A549 (cell line): ENCODE results near the gene TMEM140. TPM values are rescaled to one million over a fixed set of nuclear protein-coding genes. Genes with fewer than 3 reads are reported as not detected.

ENCODE experiments used
- ATAC-seq, 2 experiments: fragments of 200-7000 bp in 1 of 2; fragments of >200 bp in 1 of 2; cut with Nextera tagmentation in 1 of 2; cut with Tn5 transposase in 1 of 2; 3 replicates each; pipeline versions ENCODE4 v1.8.0 to v1.9.1; 2018 to 2020; ENCODE audit warnings: mild to moderate bottlenecking in 1 of 2, moderate library complexity in 1 of 2
- CTCF ChIA-PET: fragments of 300-600 bp; sonication (Branson Sonifier 250); formaldehyde crosslinking; extraction: SDS; loops from one replicate; lab custom pipeline; 2021; ENCODE audit warnings: antibody characterized with exemption, inconsistent platforms; lab: Yijun Ruan, JAX
- POLR2A ChIA-PET: fragments of 350-600 bp; formaldehyde crosslinking; extraction: SDS; loops from one replicate; lab custom pipeline; 2021; ENCODE audit warnings: antibody characterized with exemption, inconsistent platforms; lab: Yijun Ruan, JAX
- DNase-seq, 2 experiments: peaks; one replicate each; pipeline versions ENCODE4 v3.0.0 to v3.0.0-alpha.2; 2011 to 2016; ENCODE audit warnings: low read depth in 1 of 2, low spot score in 1 of 2
- FAIRE-seq: peaks from 2 replicates; lab custom pipeline; 2011; peaks lifted over from hg19 to GRCh38; lab: Jason Lieb, UNC
- H3K27ac ChIP-seq, 2 experiments: fragments of >200 bp; sonication (Bioruptor Twin); formaldehyde crosslinking; 3 replicates each; pipeline ENCODE4 v1.5.1; 2016 to 2017
- H3K4me1 ChIP-seq: fragments of >200 bp; sonication (Bioruptor Twin); formaldehyde crosslinking; 3 replicates; pipeline ENCODE4 v1.6.1; 2016
- H3K4me2 ChIP-seq: fragments of >200 bp; sonication (Bioruptor Twin); formaldehyde crosslinking; 3 replicates; pipeline ENCODE4 v1.6.1; 2016
- H3K4me3 ChIP-seq: fragments of >200 bp; sonication (Bioruptor Twin); formaldehyde crosslinking; 3 replicates; pipeline ENCODE4 v1.5.1; 2016
- H3K9me3 ChIP-seq: fragments of >200 bp; sonication (Bioruptor Twin); formaldehyde crosslinking; 3 replicates; pipeline ENCODE4 v1.6.1; 2016
- BCL3 ChIP-seq: fragments of >200 bp; sonication (Bioruptor Twin); formaldehyde crosslinking; IDR thresholded peaks from 3 replicates; pipeline ENCODE4 v1.6.1; 2016
- BHLHE40 ChIP-seq: IDR thresholded peaks from 2 replicates; pipeline ENCODE4 v1.6.1; 2012; ENCODE audit warnings: low read depth, low read length, inconsistent platforms
- CEBPB ChIP-seq, 2 experiments: fragments of >200 bp in 1 of 2; sonication (Bioruptor Twin) in 1 of 2; formaldehyde crosslinking in 1 of 2; IDR thresholded peaks; 2 replicates each; pipeline ENCODE4 v1.6.1; 2012 to 2016
- CHD2 ChIP-seq: fragments of 150-350 bp; IDR thresholded peaks from 2 replicates; pipeline ENCODE4 v1.6.1; 2014; ENCODE audit warnings: low read length; ENCODE audit not compliant: partially characterized antibody
- CHD4 ChIP-seq: fragments of 200-600 bp; sonication (generic); IDR thresholded peaks from 2 replicates; pipeline ENCODE4 v1.6.1; 2016; ENCODE audit warnings: antibody characterized with exemption, mild to moderate bottlenecking, borderline replicate concordance
- CTCF ChIP-seq: fragments of >200 bp; sonication (Bioruptor Twin); formaldehyde crosslinking; IDR thresholded peaks from 3 replicates; pipeline ENCODE4 v1.5.1; 2016
- FOSB ChIP-seq: fragments of 250-450 bp; sonication (Bioruptor Pico); IDR thresholded peaks from 2 replicates; pipeline ENCODE4 v1.5.0; 2020; ENCODE audit warnings: mild to moderate bottlenecking, moderate library complexity
- FOXS1 ChIP-seq: fragments of 250-450 bp; sonication (Bioruptor Pico); IDR thresholded peaks from 2 replicates; pipeline ENCODE4 v1.5.0; 2020; ENCODE audit warnings: mild to moderate bottlenecking, moderate library complexity
- HOXB13 ChIP-seq: fragments of 250-450 bp; sonication (Bioruptor Pico); IDR thresholded peaks from 2 replicates; pipeline ENCODE4 v1.5.0; 2020; ENCODE audit warnings: low read depth, mild to moderate bottlenecking, moderate library complexity
- HOXB5 ChIP-seq: fragments of 250-450 bp; sonication (Bioruptor Pico); IDR thresholded peaks from 2 replicates; pipeline ENCODE4 v1.5.0; 2020; ENCODE audit warnings: mild to moderate bottlenecking, moderate library complexity
- KDM5A ChIP-seq: fragments of 200-600 bp; sonication (generic); IDR thresholded peaks from 2 replicates; pipeline ENCODE4 v1.6.1; 2016; ENCODE audit warnings: antibody characterized with exemption, mild to moderate bottlenecking
- MYC ChIP-seq: IDR thresholded peaks from 2 replicates; pipeline ENCODE4 v1.6.1; 2012; ENCODE audit warnings: mild to moderate bottlenecking, inconsistent platforms, low read length, improper control_type of control experiment, borderline replicate concordance
- NPAS2 ChIP-seq: fragments of 250-450 bp; sonication (Bioruptor Pico); IDR thresholded peaks from 2 replicates; pipeline ENCODE4 v1.8.0; 2022; ENCODE audit warnings: mild to moderate bottlenecking, moderate library complexity, borderline replicate concordance
- RAD21 ChIP-seq, 2 experiments: fragments of >200 bp in 1 of 2; sonication (Bioruptor Twin) in 1 of 2; formaldehyde crosslinking in 1 of 2; IDR thresholded peaks in 1 of 2; conservative IDR thresholded peaks in 1 of 2; 2 replicates in 1 of 2; 3 replicates in 1 of 2; pipeline ENCODE4 v1.6.1; 2012 to 2018; ENCODE audit warnings: inconsistent platforms in 1 of 2
- RARB ChIP-seq: fragments of 250-450 bp; sonication (Bioruptor Pico); IDR thresholded peaks from 2 replicates; pipeline ENCODE4 v1.8.0; 2021; ENCODE audit warnings: mild to moderate bottlenecking, moderate library complexity
- RNF2 ChIP-seq: fragments of 200-600 bp; sonication (generic); IDR thresholded peaks from 2 replicates; pipeline ENCODE4 v1.6.1; 2016; ENCODE audit warnings: low read depth, mild to moderate bottlenecking, antibody characterized with exemption, moderate library complexity, borderline replicate concordance
- SREBF2 ChIP-seq: fragments of 450-650 bp; IDR thresholded peaks from 2 replicates; pipeline ENCODE4 v1.6.1; 2014; ENCODE audit warnings: mild to moderate bottlenecking, moderate library complexity
- TP53 ChIP-seq: fragments of 250-450 bp; sonication (Bioruptor Pico); IDR thresholded peaks from 2 replicates; pipeline ENCODE4 v1.5.0; 2021; ENCODE audit warnings: mild to moderate bottlenecking, moderate library complexity
- ZFP36 ChIP-seq: fragments of 450-650 bp; IDR thresholded peaks from 2 replicates; pipeline ENCODE4 v1.6.1; 2014; ENCODE audit warnings: borderline replicate concordance; ENCODE audit not compliant: partially characterized antibody
- WGBS: methylation state at CpG from one replicate; pipeline ENCODE4 v1.1.6; 2017; ENCODE audit errors: missing lambda C conversion rate; 5-methylcytosine and 5-hydroxymethylcytosine counted together
- polyA plus RNA-seq, 4 experiments: library from polyadenylated mRNA; depleted of rRNA in 3 of 4; stranded (reverse); fragments of >200 nt; fragmentation: RNase III in 1 of 4; extraction: RNeasy Plus Mini Kit Qiagen cat#74134 plus additional on column Dnase treatment in 1 of 4; gene quantifications; 2 replicates in 3 of 4; 3 replicates in 1 of 4; pipeline ENCODE4 v1.2.3, GENCODE V29; 2011 to 2017
- TF ChIP-seq, protein P1 (sequence below): fragments of >200 bp; sonication (Bioruptor Twin); formaldehyde crosslinking; IDR thresholded peaks from 2 replicates; pipeline ENCODE4 v1.6.1; 2016
- TF ChIP-seq, protein P2 (sequence below): fragments of 200-600 bp; sonication (generic); IDR thresholded peaks from 2 replicates; pipeline ENCODE4 v1.6.1; 2016; ENCODE audit warnings: antibody characterized with exemption, mild to moderate bottlenecking, moderate library complexity

TMEM140 gene
- polyA plus RNA-seq, 2 of the 4 experiments (the other 2 are of a cell fraction) = 0.72 to 0.87 TPM

- peaks cover 16% of the 10 kb centered on the region for H3K4me1 ChIP-seq
- ATAC-seq = no peak
- no peak overlapping the region for H3K4me3 ChIP-seq
- ChIA-PET CTCF (interaction anchor here (0.9 to 2.0 kb wide), 3 partner anchors 20 to 164 kb away, joined by 3 to 5 read pairs (median 3); partner anchors contain the start of genes AGBL3 and CYREN), POLR2A (no interaction called here)
- FAIRE-seq = no peak
- TF ChIP-seq KDM5A (no peak), CHD4 (no peak), HOXB5 (CRISPR knock-in tag) (no peak), CHD2 (no peak), MYC (no peak), CEBPB (IDR thresholded peaks at IDR 0.05) (no peak), HOXB13 (CRISPR knock-in tag) (no peak), CTCF (no peak)
- H3K4me2 ChIP-seq = no peak overlapping the region
- H3K9me3 ChIP-seq = peaks cover under 1% of the 10 kb centered on the region; the same call in 2 of the 3 replicates
- no peak overlapping the region for H3K27ac ChIP-seq
- no peak for DNase-seq
- WGBS = 63% methylated on average over 8 of the region's 8 CpGs
These were observed 2.4 kb downstream of the TMEM140 start for GRCh38 chr7:135150072-135150782.

- ChIA-PET CTCF (interaction anchor here (0.8 to 2.0 kb wide), 5 partner anchors 9 to 492 kb away, joined by 3 to 5 read pairs (median 3); partner anchors contain the start of gene CYREN), POLR2A (no interaction called here)
- peaks cover 16% of the 10 kb centered on the region for H3K4me1 ChIP-seq
- FAIRE-seq = no peak
- H3K4me2 ChIP-seq = no peak overlapping the region
- WGBS = 91% methylated on average over 2 of the region's 2 CpGs
- peaks cover 10% of the 10 kb centered on the region for H3K9me3 ChIP-seq
- H3K4me3 ChIP-seq = no peak overlapping the region
- H3K27ac ChIP-seq = no peak overlapping the region
- TF ChIP-seq KDM5A (no peak), NPAS2 (no peak), BHLHE40 (no peak), RAD21 (conservative IDR thresholded peaks at IDR 0.05 in 1 of 2, IDR thresholded peaks at IDR 0.05 in 1 of 2) (no peak), HOXB5 (CRISPR knock-in tag) (no peak), BCL3 (no peak), TP53 (no peak), ZFP36 (no peak), FOSB (CRISPR knock-in tag) (no peak), RNF2 (no peak), RARB (no peak), SREBF2 (no peak), FOXS1 (CRISPR knock-in tag) (no peak)
- TF ChIP-seq, protein P1, sequence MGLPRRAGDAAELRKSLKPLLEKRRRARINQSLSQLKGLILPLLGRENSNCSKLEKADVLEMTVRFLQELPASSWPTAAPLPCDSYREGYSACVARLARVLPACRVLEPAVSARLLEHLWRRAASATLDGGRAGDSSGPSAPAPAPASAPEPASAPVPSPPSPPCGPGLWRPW = no peak
- TF ChIP-seq, protein P2, sequence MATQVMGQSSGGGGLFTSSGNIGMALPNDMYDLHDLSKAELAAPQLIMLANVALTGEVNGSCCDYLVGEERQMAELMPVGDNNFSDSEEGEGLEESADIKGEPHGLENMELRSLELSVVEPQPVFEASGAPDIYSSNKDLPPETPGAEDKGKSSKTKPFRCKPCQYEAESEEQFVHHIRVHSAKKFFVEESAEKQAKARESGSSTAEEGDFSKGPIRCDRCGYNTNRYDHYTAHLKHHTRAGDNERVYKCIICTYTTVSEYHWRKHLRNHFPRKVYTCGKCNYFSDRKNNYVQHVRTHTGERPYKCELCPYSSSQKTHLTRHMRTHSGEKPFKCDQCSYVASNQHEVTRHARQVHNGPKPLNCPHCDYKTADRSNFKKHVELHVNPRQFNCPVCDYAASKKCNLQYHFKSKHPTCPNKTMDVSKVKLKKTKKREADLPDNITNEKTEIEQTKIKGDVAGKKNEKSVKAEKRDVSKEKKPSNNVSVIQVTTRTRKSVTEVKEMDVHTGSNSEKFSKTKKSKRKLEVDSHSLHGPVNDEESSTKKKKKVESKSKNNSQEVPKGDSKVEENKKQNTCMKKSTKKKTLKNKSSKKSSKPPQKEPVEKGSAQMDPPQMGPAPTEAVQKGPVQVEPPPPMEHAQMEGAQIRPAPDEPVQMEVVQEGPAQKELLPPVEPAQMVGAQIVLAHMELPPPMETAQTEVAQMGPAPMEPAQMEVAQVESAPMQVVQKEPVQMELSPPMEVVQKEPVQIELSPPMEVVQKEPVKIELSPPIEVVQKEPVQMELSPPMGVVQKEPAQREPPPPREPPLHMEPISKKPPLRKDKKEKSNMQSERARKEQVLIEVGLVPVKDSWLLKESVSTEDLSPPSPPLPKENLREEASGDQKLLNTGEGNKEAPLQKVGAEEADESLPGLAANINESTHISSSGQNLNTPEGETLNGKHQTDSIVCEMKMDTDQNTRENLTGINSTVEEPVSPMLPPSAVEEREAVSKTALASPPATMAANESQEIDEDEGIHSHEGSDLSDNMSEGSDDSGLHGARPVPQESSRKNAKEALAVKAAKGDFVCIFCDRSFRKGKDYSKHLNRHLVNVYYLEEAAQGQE = no peak
- TF ChIP-seq, all 56 proteins: peak for 0
- ATAC-seq = no peak
- no peak for DNase-seq
These were observed 3.3 kb downstream of the TMEM140 start for GRCh38 chr7:135151132-135151531.
